22Rv1 (cell line): Measurements from ENCODE around the gene AUTS2.

ENCODE experiments used
- H3K27ac ChIP-seq: fragments of 450-650 bp; 2 replicates; pipeline ENCODE4 v1.5.1; 2017
- CTCF ChIP-seq: fragments of 450-650 bp; IDR thresholded peaks from 2 replicates; pipeline ENCODE4 v1.5.1; 2017; ENCODE audit warnings: mild to moderate bottlenecking
- ZFX ChIP-seq: fragments of 450-650 bp; IDR thresholded peaks from 2 replicates; pipeline ENCODE4 v1.6.1; 2017; ENCODE audit warnings: antibody characterized with exemption, borderline replicate concordance

The AUTS2 gene

GRCh38 chr7:70830426-70830825 lies 1232.2 kb downstream of the AUTS2 start:
- TF ChIP-seq CTCF (no peak), ZFX (no peak)

GRCh38 chr7:70833726-70834125 lies 1235.5 kb downstream of the AUTS2 start:
- no peak overlapping the region for H3K27ac ChIP-seq
- TF ChIP-seq CTCF (no peak), ZFX (no peak)

More at GRCh38 chr7:70830426-70830825, 1232.2 kb downstream of the AUTS2 start:
- no peak overlapping the region for H3K27ac ChIP-seq

GRCh38 chr7:70834424-70834823 lies 1236.1 kb downstream of the AUTS2 start:
- TF ChIP-seq CTCF (no peak), ZFX (no peak)
- no peak overlapping the region for H3K27ac ChIP-seq

GRCh38 chr7:70835658-70836057 lies 1237.4 kb downstream of the AUTS2 start:
- no peak overlapping the region for H3K27ac ChIP-seq

GRCh38 chr7:70836279-70836678 lies 1238.0 kb downstream of the AUTS2 start:
- H3K27ac ChIP-seq: no peak overlapping the region
- TF ChIP-seq ZFX (no peak), CTCF (no peak)

More at GRCh38 chr7:70835658-70836057, 1237.4 kb downstream of the AUTS2 start:
- TF ChIP-seq ZFX (no peak), CTCF (no peak)

- no peak overlapping the region for H3K27ac ChIP-seq
- TF ChIP-seq CTCF: no peak
- TF ChIP-seq ZFX: no peak
Observed at GRCh38 chr7:70836946-70837345, 1238.7 kb downstream of the AUTS2 start.

- no peak for TF ChIP-seq ZFX
- no peak for TF ChIP-seq CTCF
- H3K27ac ChIP-seq: no peak overlapping the region
Observed at GRCh38 chr7:70837589-70837988, 1239.3 kb downstream of the AUTS2 start.
